Cardiac muscle cell (in vitro differentiated cells and primary cell): ENCODE results near the gene ACOT9. TPM values are rescaled to one million over a fixed set of nuclear protein-coding genes. Genes with fewer than 3 reads are reported as not detected.
"Not testable (repeated sequence)": the region's sequence is repeated elsewhere in the genome, so short reads cannot be mapped to it uniquely, and the experiment has no call there.

Experiments
- DNase-seq, 2 donors: peaks; one replicate each; pipeline versions ENCODE4 v3.0.0 to v3.0.0-alpha.2; 2010 to 2017; ENCODE audit warnings: low read depth in 1 of 2, low spot score in 1 of 2
- H3K27ac ChIP-seq: fragments of 200-600 bp; sonication (generic); 2 replicates; pipeline ENCODE4 v1.5.1; 2016
- H3K27me3 ChIP-seq: fragments of 200-600 bp; sonication (generic); 2 replicates; pipeline ENCODE4 v1.6.0; 2016; ENCODE audit warnings: control low read depth
- H3K36me3 ChIP-seq: fragments of 200-600 bp; sonication (generic); 2 replicates; pipeline ENCODE4 v1.5.1; 2016; ENCODE audit warnings: control low read depth
- H3K4me1 ChIP-seq: fragments of 200-600 bp; sonication (generic); 2 replicates; pipeline ENCODE4 v1.8.1; 2017; ENCODE audit warnings: low read depth, mild to moderate bottlenecking, mixed run types
- H3K4me3 ChIP-seq: fragments of 200-600 bp; sonication (generic); 2 replicates; pipeline ENCODE4 v1.5.1; 2016; ENCODE audit warnings: mild to moderate bottlenecking
- H3K9me3 ChIP-seq: fragments of 200-600 bp; sonication (generic); 2 replicates; pipeline ENCODE4 v1.5.1; 2017; ENCODE audit warnings: low read depth, mild to moderate bottlenecking, control low read depth
- polyA plus RNA-seq: library from polyadenylated mRNA; unstranded; fragments of >200 nt; fragmentation: Nextera tagmentation; extraction: Ambion mirVana; gene quantifications from 2 replicates; pipeline ENCODE4 v1.2.1, GENCODE V29; 2016
- total RNA-seq: library from RNA; depleted of rRNA; stranded (reverse); fragments of >200 nt; gene quantifications from 2 replicates; pipeline ENCODE4 v1.2.3, GENCODE V29; 2016
- TF ChIP-seq, protein P1 (sequence below): IDR thresholded peaks from 2 replicates; pipeline ENCODE4 v1.5.1; 2012; ENCODE audit warnings: low read depth, mild to moderate bottlenecking, low read length

Gene ACOT9
- total and polyA plus RNA-seq, 2 experiments from 2014 or later = 22.2 to 31.1 TPM

DNA sequence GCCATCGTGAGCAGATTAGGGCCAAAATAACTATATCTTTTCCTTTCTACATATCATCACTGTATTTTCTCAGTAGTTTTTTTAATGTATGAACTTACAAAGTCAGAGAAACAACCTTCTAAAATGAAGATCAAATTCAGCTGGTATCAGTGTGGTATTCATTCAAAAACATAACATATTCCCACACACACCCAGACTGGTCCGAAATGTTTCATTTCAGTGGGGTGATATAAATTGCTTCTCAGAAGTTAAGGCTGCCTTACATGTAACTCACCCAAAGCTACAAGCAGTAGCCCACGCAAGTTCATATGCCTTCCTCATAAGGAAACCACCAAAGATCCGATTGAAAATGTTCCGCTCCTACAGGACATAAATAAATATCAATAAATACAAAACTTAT, 37.8 kb downstream of the ACOT9 start:
- TF ChIP-seq, protein P1, sequence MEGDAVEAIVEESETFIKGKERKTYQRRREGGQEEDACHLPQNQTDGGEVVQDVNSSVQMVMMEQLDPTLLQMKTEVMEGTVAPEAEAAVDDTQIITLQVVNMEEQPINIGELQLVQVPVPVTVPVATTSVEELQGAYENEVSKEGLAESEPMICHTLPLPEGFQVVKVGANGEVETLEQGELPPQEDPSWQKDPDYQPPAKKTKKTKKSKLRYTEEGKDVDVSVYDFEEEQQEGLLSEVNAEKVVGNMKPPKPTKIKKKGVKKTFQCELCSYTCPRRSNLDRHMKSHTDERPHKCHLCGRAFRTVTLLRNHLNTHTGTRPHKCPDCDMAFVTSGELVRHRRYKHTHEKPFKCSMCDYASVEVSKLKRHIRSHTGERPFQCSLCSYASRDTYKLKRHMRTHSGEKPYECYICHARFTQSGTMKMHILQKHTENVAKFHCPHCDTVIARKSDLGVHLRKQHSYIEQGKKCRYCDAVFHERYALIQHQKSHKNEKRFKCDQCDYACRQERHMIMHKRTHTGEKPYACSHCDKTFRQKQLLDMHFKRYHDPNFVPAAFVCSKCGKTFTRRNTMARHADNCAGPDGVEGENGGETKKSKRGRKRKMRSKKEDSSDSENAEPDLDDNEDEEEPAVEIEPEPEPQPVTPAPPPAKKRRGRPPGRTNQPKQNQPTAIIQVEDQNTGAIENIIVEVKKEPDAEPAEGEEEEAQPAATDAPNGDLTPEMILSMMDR = no peak
- no peak overlapping the region for H3K27ac ChIP-seq
- no peak for DNase-seq
- H3K4me3 ChIP-seq = no peak overlapping the region
- H3K36me3 ChIP-seq = peaks cover 5% of the 10 kb centered on the region
- no peaks in the 10 kb centered on the region for H3K27me3 ChIP-seq
- no peaks in the 10 kb centered on the region for H3K4me1 ChIP-seq
- no peaks in the 10 kb centered on the region for H3K9me3 ChIP-seq

DNA sequence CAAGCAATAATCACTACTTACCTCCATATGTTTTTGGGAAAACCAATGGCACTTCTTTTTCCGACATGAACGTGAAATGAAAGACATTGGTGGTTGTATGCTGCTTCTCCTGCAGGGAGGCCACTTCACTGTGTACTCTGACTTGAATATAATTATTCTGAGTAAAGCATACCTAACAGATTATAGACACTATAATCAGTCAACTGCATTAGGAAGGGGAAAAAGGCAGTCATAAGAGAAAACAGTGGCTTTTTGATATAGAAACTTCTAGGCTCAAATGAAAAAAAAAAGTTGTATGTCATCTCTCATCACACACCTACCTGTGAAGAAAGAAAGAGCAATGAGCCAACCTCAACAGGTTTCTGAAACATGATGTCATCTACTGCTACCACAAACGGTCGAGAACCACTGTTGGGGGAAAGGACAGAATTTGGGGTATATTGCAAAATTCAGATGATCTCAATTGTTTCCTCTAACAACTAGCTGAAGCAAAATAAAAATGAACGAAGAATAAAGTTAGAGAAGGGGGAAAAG, 38.3 kb downstream of the ACOT9 start:
- no peak overlapping the region for H3K4me3 ChIP-seq
- no peaks in the 10 kb centered on the region for H3K9me3 ChIP-seq
- no peak for DNase-seq
- TF ChIP-seq, protein P1 = no peak
- H3K27ac ChIP-seq = no peak overlapping the region
- no peaks in the 10 kb centered on the region for H3K4me1 ChIP-seq
- H3K27me3 ChIP-seq = no peaks in the 10 kb centered on the region
- H3K36me3 ChIP-seq = peaks cover 5% of the 10 kb centered on the region

DNA sequence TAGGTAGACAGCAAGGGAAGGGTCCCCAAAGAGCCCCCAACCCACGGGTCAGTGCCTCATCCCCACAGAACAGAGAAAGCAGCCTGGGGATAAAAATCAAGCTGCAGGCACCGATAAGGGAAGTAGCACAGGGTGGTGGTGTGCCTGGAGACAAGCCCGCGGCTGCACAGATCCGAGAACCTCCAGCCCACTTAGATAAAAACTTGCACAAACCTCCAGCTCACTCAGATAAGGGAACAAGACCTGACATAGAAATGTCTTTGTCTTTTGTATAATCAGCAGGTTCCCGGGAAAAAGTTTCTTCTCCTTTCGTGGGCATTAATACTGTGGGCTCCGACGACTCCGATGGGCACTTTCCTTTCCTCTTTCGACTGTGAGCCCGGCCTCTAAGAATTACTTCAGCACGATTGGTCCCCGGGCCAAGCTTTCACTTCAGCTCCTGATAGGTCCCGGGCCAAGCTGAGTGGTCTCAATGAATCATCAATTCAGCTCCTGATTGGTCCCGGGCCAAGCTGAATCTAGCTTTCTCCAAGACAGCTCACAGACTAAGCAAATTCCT, 43.4 kb downstream of the ACOT9 start:
- Histone ChIP-seq H3K27ac (peak overlapping the region; percentile 49), H3K9me3 (no peaks in the 10 kb centered on the region), H3K4me1 (no peaks in the 10 kb centered on the region), H3K27me3 (no peaks in the 10 kb centered on the region), H3K36me3 (no peaks in the 10 kb centered on the region), H3K4me3 (no peak overlapping the region)
- peak; percentile 15 to 62 for DNase-seq
- TF ChIP-seq, protein P1 = no peak

- no peaks in the 10 kb centered on the region for H3K4me1 ChIP-seq
- peak; percentile 66 to 73 for DNase-seq
- H3K27ac ChIP-seq = no peak overlapping the region
- no peaks in the 10 kb centered on the region for H3K9me3 ChIP-seq
- H3K36me3 ChIP-seq = no peaks in the 10 kb centered on the region
- H3K27me3 ChIP-seq = no peaks in the 10 kb centered on the region
- H3K4me3 ChIP-seq = peak overlapping the region; percentile 37
- TF ChIP-seq, protein P1 = peak; percentile 36
Measured at GRCh38 chrX:23694606-23695005, 48.5 kb downstream of the ACOT9 start.

DNA sequence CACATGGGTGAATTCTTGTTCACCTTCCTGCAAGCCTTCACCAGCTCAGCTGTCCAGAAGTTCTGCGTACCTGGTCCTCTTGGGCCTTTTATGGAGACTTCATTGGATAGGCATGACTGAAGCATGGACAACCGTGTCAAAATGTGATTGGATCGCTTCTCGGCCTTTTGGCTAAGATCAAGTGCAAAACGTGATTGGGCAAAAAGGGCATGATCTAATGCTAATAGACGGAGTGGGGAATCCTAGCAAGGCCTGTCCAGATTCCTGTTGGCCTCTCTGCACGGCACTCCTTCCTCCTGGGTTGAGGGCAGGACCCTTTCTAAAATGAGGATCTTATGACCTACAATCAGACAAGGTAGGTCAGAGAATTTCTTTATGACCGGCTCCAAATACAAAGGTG, 50.9 kb downstream of the ACOT9 start:
- DNase-seq = no peak
- H3K9me3 ChIP-seq = no peaks in the 10 kb centered on the region
- no peak overlapping the region for H3K27ac ChIP-seq
- TF ChIP-seq, protein P1 = no peak
- H3K27me3 ChIP-seq = no peaks in the 10 kb centered on the region
- H3K4me1 ChIP-seq = no peaks in the 10 kb centered on the region
- H3K4me3 ChIP-seq = no peak overlapping the region
- no peaks in the 10 kb centered on the region for H3K36me3 ChIP-seq

- H3K4me3 ChIP-seq, H3K4me1 ChIP-seq, H3K27me3 ChIP-seq, H3K27ac ChIP-seq, H3K9me3 ChIP-seq, DNase-seq: not testable (repeated sequence)
- peaks cover 54% of the 10 kb centered on the region for H3K36me3 ChIP-seq
Measured at GRCh38 chrX:23676486-23676885, 66.6 kb downstream of the ACOT9 start.
